GM21825 (cell line): ENCODE results near the gene PFKP.

Experiments
- ATAC-seq: cut with Tn5 transposase; IDR thresholded peaks from one replicate; pipeline ENCODE4 v1.9.1; 2021; ENCODE audit warnings: mild to moderate bottlenecking, moderate library complexity; ENCODE audit not compliant: unreplicated experiment

PFKP gene

DNA sequence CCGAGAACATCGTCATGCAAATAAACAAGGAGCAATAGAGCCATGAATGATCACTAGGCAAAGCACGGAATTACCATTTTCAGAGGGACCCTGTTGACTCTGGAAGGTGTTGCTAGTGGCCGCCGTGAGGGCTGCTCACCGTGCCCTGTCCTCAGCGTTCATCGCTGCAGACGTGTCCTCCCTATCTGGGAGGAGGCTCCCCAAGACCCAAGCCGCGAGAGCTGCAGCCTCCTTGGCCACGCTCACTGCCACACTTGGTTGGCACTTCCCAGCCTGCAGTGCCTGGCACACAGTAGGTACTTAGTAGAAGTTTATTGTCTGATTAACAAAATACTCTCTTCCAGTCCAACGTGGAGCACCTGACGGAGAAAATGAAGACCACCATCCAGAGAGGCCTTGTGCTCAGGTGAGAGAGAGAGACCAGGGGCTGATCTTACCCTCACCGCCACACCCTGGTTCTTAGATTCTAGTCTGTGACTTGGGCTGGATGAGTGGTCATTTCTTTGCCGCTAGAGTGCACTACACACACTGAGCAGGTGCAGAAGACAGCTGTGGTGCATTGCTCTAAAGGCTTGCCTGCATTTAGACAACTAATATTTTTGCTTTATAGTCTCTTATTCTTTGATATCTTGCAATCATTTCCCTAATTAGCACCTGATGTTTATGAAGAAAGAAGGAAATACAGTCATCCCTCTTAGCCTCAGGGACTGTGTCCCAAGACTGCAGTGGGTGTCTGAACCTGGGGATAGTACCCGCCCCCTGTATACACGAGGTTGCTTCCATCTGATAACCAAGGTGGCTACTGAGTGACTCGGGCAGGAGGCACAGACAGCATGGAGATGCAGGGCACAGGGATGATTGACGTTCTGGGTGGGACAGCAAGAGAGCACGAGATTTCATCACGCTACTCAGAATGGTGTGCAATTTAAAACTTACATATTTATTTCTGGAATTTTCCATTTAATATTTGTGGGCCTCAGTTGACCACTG lies 65.0 kb downstream of the PFKP start:
- no peak for ATAC-seq

DNA sequence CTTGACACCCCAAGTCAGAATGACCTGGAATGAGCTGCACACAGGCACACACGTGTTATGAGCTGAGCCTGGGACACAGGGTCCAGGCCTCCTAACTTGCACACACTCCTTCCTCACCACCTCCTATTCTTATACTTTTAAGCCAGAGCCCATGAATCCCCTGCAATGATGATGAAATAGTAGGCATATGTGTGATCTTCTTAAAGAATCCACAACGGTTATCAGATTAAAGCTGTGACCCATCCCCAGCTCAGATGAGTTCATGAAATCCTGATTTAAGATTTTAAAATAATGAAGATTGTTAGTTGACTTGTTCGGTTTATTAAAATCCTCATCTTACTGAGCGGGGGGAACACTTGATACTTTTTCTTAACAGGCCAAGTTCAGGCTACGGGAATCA lies 66.6 kb downstream of the PFKP start:
- no peak for ATAC-seq

DNA sequence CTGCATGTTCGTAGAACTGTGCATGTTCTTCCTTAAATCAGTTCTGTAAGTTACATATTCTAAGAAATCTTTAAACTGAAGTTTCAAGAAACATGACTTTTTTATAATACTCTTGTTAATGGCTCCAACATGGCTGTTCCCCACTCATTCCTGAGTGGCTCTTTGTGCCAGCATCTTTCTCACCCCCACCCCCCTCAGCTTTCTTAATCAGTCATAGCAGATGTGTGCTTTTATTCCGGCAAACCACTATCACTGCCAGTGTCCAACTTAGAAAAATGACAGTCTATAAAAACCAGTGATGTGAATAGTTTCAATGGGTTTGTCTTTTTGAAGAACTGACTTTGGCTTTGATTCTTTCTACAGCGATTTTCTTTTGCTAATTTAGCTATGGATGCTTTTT lies 67.7 kb downstream of the PFKP start:
- no peak for ATAC-seq

DNA sequence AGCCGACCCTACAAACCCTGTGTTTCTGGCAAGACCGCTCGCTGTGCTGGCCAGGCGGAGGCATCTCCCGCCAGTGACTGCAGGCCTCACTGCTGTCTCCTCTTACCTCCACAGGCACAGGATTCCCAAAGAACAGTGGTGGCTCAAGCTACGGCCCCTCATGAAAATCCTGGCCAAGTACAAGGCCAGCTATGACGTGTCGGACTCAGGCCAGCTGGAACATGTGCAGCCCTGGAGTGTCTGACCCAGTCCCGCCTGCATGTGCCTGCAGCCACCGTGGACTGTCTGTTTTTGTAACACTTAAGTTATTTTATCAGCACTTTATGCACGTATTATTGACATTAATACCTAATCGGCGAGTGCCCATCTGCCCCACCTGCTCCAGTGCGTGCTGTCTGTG lies 69.0 kb downstream of the PFKP start:
- ATAC-seq, result no peak

DNA sequence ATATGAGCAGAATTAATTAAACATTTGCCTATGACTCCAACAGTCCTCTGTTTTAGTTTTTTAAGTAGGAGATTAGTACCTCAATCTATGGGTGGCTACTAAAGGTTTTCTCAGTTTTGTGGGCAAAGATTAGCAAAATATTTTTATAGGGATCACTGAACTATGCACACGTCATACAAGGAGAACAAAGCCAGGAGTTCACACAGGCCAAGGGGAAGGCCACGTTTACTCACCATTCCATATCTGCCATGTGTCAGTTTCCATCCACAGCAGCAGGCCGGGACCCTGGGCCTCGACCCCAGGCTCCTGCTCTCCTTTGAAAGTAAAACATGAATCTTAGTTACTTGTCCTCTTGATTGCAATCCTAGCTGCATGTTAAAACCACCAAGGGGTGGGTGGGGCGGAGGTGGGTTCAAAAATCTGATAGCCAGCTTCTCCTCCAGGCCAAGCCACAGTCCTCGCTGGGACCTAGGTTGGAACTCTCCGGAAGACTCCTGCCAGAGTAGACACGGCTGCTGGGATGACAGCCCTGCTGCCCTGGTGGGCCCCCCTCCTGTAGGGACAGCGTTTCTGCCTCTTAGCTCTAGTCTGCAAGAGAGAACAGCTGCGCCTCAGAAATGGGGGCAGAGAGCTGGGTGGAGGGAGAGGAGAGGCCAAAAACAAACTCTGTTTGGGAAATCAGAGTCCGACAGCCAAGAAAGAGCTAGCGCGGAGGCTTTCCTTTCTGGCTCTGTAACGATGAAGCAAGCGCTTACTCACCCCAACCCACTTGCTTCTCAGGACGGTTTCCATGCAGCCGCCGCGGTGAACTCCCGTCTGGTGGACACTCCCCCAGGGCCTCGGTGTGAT lies 69.6 kb downstream of the PFKP start:
- ATAC-seq, result no peak

DNA sequence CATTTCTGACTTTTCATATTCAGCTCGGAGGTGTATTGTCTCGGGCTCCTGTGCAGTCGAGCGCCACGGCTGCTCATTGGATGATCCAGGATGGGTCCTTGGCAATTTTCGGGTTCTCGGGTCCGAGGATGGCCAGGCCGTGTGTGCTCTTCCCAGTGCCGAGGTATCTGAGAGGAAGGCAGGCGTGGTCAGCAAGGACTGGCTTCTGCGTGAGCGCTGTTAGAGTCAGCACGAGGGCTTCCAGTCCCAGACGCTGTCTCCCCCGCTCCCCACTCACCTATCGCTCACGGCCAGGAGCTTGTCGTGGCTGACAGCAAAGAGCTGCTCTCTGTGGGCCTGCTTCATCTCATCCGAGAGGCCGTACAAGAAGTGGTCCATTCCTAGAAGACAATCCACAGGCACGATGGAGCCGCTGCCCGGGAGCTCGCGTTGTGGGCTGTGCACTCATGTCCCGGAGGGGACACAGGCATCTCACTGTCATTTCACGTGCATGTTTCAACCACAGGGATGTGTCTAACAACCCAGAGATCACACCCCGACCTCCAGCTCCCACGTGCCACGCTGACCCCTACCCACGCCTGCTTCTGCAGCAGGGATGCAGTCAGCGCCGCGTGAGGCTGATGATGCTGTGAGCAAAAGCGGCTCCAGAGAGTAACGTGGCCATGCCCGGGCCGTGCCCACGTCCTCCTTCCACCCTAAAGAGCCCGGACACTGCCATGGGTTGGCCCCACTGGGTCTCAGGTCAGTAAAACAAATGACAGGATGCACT lies 70.8 kb downstream of the PFKP start:
- no peak for ATAC-seq

DNA sequence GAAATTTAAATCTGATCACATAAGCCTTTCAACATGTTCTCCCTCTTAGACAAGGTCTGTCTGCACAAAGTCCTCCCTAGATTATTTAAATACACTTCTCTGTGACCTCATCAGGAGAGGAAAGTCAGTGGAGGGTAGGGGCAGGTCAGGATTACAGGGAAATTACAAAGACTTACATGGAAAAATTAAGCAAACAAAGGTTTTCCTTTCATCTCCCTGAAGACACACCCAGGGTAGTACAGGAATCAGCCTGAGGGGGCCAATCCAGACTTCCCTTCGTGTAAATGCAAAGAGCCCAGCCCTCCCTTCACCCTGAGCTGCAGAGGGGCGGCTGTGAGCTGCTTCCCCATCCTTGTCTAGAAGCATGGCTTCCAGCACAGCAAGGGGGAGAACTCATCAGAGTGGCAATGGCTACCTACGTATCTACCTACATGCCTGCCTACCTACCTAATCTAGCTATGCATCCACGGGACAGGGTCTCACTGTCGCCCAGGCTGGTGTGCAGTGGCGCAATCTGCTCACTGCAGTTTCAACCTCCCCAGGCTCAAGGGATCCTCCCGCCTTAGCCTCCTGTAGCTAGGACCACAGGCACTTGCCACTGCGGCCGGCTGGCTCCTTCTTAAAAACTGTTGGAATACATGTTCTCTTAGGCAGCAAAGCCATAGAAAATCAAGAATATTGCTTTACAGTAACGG lies 72.0 kb downstream of the PFKP start:
- no peak for ATAC-seq

DNA sequence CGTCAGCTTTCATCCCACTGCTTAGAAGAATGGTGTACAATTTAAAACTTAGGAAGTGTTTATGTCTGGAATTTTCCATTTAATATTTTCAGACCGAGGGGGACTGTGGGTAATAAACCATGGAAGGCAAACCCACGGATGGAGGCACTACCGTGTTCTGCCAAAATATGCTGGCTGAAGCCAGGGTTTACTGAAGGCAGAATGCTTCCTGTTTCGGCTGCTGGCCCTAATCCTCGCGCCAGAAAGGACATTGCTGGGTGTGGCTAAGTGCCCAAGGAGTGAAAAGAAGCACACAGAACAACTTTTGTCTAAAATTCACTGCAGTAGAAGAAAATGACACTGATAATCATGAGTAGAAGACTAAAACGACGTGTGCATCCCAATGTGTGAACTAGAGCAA lies 72.9 kb downstream of the PFKP start:
- ATAC-seq, result no peak

DNA sequence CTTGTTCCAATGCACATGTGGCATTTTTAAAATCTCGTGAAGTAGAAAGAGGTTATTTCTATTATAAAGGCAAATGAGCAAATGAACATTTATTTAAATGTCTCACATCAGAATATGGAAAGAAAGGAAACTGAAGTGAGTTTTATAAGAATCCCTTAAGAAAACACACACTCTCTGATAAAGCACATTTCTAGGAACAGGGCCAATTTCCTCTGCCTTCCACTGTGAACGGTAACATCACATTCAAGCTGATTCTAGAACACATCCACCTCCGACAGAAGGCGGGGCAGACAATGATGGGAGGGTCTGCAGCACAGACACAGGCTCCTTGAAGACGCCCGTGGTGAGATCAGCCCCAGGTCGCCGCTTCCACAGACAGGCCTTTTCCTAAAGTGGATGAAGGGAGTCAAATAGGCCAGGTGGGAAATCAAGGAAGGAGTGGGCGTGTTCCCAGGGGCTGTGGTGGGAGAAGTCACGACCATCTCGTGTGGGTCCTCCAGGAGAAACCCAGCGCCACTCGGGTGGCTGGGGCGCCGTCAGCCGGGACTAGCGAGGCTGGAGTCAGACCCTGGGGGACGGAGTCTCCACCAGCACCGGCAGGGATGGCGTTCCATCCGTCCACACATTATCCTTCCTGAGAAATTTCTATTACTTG lies 74.1 kb downstream of the PFKP start:
- ATAC-seq, result no peak

DNA sequence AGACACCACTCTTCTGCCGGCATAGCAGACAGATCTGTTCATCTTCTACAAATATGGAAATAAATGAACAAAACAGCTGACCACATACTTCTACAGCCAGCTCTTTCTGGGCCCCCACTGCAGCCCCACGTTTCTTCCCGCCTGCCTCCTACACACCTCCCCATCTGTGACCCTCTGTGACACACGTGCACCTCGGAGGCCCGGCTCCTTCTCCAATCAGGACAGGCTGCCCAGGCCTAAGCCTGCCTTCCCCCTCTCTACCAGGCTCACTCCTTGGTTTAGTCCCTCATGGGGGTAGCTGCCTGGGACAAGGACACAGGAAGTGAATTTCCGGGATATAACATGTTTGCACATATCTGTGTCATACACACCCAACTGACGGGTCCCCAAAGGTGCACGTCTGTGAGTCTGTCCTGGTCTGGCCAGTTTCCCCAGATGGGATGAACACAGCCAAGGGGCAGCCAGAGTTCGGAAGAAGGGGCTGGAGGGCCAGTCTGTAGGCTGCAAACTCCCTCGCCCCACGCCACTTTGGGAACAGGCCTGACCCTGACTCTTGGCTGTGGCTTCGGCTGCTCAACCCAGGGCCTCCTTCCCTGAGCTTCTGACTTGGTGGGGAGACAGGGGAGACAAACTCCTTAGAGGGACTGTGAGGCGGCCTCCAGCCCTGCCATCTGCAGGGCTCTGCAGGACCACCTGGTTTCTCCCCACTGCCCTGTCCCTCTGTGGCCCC lies 75.0 kb downstream of the PFKP start:
- ATAC-seq, result no peak

DNA sequence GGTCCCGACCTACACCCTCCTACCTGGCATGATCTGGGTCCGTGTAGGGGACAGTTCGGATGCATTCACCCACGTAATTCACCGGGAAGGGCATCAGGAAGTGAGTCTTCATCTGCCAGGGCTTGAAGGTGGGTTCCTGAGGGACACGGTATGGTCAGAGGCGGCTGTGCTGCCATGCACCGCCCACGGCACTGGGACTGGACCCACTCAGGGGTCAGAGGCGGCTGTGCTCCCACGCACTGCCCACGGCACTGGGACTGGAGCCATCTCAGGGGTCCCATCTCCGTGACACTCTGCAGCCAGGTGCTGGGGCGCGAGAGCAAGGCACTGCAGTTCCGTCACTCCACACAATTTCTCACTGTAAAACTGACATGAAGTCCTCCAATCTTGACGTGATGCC lies 76.0 kb downstream of the PFKP start:
- ATAC-seq, result no peak

DNA sequence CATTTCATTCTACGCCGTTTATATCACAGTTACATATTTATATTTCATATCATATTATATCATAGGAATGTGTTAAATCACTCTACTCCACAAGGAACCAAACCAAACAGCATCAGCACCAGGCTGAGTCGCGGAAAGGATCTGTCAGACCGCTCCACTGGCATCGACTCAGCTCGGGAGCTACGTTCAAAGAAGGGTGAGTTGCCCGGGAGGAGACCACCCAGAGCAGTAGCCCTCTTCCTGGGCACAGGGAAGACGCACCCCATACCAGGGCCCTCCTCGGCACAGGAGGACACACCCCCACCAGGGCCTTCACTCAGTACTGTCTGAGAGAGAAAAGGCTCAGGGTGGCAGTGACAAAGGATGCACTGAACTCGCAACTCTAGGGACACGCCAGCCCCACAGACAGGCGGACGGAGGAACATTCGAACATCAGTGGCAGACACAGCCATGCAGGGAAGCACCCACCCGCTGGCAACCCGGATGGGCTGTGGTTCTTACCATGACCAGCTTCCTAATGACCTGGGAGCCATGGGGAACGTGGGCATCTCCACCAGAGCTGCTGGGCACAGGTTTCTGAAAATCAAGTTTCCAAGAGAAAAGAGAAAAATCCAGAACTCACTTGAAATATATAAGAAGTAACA lies 76.6 kb downstream of the PFKP start:
- ATAC-seq, result no peak

DNA sequence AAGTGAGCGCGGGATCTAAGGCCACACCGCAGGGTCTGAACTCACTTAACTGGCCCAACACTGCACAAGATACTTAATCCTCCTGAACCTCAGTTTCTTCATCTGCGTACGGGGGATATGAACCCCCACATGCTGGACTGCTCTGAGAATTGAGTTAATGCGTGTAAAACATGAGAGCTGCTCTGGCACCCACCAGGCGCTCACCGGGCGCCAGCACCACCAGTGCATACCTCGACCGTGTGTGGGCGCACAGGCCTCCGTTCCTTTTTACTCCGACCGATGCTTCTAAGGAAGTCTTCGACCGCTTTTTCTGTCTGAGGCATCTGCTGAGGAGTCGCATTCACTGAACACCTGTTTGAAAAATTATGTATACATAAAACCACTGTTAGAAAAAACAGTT lies 78.0 kb downstream of the PFKP start:
- ATAC-seq, result no peak

DNA sequence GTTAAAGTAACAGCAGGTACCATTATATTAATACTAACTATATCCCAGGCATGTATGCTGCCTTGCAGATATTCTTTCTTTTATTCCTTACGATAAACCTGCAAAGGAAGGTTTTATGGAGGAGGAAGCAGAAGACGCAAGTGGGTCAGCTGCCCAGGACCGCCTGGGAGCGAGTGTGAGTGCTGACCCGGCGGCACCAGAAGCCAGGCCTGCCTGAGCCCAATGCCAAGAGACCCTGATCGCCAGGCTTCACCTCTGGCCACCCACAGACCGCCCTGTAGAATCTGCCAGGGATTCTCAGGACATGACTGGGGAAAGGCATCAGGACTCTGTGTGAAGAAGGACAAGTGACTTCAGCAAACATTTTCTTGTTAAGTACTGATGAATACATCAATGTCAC lies 78.9 kb downstream of the PFKP start:
- ATAC-seq, result no peak

DNA sequence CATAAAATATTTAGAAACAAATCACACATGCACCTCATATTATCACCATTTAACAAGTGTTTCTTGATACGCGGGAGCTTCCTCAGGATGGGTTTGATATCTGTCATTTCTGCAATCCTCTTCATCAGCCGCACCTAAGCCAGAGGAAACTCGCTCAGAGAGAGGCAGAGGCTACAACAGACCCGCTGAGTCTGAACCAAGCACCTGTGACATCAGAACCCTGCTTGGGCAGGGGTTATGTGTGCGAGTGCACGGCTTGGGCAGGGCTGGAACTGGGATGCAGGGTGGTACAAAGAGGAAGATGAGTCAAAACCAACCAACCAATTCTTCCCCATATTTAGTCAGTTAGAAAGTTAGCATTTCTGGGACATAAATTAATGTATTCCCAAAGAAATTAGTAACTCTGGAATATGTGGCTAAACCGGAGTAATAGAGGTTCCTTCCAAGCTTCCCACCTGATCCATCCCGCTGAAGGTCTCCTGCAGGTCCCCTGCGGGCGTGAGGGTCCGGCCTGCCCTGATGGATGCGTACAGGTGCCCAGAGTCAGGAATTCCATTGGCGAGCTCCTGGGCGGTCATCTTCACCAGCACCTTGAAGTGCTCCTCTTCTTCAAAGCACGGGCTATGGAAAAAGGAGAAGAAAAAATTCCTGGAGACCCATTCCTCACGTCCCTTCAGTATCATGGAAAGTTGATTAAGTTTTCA lies 79.9 kb downstream of the PFKP start:
- no peak for ATAC-seq

DNA sequence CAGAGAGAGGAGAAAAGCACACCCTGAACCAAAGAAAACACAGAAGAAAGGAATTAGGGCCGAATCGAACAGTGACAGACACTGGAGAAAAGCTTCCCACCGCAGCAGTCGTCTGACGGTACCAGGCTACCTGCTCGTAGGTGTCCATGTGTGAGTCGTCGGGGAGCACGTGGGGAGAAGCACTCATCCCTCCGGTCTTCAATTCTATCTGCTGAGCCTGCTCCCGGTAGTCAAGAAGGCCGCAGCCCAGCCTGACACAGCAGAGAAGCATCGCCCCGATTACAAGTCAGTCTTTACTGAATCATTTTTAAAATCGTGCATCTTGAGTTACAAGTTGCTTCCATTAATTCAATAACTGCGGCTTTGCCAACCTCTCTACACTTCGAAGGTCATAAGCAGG lies 80.7 kb downstream of the PFKP start:
- ATAC-seq, result no peak

DNA sequence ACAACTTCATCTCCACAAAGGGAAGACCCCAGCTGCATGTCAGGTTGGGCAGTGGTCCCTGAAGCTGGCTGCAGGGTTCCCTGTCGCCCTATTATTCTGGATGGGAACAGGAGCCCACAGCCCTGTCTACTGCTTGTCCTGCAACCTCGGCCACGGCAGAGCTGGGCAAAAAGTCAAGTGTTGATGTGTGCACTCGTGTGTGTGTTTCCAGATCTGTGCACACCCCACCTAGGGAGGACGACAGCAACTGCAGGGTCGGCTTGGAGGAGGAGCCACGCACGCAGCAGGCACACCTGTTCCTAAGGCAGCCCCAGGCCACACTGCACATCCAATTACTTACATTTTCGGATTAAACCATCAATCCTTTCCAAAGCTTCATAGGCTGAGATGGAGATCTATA lies 81.6 kb downstream of the PFKP start:
- no peak for ATAC-seq

DNA sequence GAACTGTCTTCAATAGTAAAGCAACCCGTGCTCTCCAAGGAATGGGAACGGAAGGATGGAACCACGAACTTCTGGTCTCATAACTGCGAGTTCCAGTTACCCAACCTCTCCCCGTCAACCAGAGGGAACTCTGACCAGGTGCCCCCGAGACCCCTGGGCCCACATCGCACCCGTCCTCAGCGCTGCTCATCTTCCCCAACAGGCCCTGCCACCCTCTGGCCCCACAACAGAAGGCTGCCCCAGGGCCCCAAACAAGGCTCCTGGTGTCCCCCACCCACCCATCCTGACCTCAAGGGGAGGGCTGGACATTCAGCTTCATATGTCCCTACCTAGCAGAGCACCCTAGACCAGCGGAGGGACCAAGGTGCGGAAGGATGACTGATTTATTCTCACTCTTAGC lies 82.6 kb downstream of the PFKP start:
- no peak for ATAC-seq
